ENCODE data around the gene MRE11.

MRE11 gene

DNA sequence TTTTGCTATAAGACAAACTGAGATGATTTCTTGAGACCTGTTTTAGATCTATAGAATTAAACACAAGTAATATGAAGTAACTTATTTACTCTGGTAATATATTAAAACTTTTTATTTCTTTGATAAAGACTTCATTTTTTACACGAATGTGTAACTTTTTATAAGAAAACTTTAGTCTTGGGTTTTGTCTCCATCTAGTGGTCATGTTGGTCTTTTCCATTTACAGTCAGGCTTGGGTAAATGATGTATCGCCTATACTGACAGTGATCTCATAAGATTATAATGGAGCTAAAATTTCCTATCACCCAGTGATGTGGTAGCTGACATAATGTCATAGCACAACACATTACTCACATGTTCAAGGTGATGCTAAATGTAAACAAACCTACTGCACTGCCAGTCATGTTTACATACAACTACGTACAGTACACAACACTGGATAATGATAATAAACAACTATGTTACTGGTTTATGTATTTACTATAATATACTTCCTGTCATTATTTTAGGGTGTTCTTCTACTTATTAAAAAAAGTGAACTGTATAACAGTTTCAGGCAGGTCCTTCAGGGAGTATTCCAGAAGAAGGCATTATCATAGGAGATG, 11.1 kb upstream of the MRE11 start:
- no peak for DNase-seq

DNA sequence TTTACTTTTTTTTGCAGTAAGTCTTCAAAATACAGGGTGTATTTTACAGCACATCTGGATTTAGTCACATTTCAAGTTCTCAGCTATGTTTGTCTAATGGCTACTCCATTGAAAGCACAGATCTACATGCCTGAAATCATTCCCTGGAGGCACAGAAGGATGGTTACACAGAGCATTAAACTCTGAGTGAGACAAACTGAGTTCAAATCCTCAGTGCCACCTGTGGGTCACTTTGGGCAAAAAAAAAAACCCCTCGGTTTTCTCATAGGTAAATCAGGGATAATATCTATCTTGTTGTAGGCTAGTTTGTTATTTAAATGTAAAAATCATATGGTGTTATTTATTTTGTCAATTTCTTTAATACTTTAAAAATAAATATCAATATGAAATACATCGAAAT, 7.9 kb upstream of the MRE11 start:
- DNase-seq = no peak

DNA sequence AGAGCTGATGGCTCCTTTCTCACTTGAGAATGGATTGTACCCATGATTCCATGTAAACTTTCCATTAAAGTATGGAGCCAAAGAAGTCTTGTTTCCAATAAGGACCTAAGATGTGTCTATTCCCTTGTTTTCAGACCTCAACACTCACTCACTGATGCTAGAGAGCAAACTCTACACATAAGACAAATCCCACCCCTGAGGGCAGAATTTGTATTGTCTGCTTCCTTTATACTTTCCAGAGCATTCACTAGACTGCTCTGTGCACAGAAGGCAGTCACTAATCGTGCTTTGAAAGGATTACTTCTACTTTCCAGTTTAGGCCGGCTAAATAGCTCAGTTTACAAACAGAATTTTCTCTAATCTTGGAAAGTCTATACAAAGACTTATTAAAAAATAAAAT, 6.5 kb upstream of the MRE11 start:
- no peak for DNase-seq

DNA sequence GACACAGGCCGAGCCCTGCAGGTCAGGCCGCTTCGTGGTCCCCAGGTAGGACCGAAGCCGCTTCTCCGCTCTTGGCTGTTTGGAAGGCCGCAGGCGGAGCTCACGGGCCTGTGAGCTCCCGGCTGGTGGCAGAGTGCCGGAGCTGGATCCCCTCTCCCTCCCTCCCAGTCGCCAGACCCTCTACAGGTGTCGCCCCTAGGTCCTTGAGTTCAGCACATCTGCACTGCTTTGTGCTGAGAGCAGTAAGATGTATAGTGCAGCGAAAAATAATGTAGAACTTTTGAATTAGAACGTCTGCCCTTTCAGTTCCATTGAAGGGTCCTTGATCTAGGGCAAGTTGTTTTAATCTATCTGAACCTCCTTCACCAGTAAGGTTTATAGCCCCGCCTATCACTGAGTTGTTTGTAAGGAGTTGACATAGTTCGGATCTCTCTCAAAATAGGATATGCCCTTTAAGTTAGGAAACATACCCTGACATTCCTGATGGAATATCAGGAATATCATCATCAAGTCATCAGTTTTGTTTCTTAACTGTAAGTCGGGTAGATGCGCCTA, 559 bp upstream of the MRE11 start:
- no peak for DNase-seq

DNA sequence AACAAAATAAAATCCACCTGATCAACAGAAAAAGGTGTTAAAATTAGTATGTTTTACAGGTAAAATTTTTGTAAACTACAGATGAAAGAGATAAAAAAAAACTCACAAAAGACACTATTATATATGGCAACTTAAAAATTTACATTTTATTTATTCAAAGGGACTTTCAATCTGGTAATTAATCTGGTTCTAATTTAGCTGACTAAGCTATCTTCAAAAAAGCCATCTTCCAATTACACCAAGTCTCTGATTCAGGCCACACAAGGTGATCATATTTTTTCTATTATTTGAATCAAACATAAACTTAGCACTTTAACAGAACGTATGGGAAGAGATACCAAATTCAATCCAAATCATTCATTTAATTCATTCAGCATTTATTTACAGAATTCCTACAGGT, 7.6 kb downstream of the MRE11 start:
- DNase-seq = no peak

- DNase-seq = no peak
Measured at GRCh38 chr11:94481342-94481741, 12.3 kb downstream of the MRE11 start.

- DNase-seq = no peak
Measured at GRCh38 chr11:94477624-94478023, 16.0 kb downstream of the MRE11 start.

DNA sequence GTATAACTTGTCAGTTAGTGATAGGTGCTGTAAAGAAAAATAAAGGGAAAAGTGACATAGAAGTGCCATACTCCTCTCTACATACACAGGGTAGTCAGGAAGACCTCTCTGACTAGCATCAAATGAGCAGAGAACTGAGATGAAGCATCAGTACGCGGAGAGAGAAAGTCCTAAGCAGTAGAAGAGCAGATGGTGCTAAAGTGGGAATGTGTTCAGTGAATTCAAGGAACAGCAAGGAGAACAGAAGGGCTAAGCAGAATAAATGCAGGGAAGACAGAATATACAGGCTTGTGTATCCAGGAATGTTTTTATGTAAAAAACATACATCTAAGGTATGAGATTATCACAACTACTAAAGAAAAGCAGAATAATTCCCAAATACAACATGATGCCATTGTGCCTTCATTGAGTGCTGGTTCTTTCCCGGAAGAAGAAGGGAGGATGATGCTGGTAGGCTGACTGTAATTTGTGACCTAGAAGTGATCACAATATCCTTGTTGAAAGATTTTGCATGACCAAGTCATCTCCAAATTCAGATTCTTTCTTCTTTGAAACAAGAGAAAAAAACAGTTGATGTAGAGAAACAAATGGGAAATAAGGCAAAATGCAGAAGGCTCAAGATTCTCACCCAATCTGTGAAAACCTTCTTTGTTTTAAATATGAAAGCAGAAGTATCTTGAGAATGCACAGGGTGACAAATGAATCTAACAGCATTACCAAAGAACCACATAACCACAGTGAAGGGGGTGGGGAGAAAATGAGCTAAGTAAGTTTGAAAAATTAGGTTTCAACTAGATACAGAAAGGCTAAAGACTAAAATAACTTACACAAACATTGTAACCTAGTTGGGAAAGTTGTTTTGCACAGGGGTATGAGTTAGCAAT, 20.5 kb downstream of the MRE11 start:
- DNase-seq = no peak

GRCh38 chr11:94469416-94469815, 24.2 kb downstream of the MRE11 start:
- DNase-seq = no peak

- DNase-seq = no peak
Measured at GRCh38 chr11:94459576-94459975, 34.1 kb downstream of the MRE11 start.

DNA sequence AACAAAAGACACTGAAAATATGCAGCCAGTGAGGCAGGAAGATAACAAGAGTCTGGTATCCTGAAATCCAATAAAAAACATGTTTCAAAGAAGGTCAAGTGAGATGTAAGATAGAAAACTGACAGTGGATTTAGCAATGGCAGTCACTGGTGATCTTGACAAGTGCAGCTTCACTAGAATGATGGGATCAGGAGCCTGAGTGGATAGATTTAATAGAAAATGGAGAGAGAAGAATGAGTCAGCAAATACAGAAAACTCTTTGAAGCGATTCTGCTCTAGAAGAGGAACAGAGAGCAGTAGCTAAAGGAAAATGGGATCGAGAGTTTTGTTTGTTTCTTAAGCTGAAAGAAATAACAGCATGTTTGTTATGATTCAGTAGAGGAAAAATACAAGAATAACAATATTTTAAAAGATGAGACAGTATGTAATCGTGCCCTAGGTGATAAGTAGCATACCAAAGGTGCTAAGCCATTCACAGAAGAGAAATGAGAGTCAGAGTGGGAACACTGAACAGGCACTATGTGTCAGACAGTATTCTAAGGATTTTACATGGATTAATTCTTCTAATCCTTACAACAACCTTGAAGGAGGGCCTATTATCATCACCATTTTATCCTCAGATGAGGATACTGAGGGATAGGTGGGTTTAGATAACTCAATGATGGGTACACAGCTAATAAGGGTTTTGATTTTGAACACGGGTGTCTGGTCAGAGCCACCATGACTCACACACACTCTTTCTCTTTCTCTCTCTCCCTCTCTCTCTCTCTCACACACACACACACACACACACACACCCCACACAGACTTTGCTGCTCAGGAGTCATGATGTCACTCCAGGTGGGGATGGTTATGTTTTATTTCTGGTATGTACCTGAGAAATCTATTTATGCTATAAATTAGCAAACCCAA, 36.3 kb downstream of the MRE11 start:
- no peak for DNase-seq

DNA sequence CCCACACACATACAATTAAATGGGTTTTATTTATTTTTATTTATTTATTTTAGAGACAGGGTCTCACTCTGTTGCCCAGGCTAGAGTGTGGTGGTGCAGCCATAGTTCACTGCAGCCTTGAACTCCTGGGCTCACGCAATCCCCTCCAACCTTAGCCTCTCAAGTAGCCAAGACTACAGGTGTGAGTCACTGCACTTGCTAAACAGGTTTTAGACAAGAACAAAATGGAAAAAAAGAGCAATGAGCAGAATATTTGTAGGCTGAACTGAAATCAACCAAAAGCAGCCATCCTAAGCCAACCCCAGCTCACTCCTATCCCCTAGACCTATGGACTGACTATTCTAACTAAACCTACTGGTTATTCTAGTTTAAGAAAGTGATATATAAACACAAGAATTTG, 37.8 kb downstream of the MRE11 start:
- DNase-seq = no peak

DNA sequence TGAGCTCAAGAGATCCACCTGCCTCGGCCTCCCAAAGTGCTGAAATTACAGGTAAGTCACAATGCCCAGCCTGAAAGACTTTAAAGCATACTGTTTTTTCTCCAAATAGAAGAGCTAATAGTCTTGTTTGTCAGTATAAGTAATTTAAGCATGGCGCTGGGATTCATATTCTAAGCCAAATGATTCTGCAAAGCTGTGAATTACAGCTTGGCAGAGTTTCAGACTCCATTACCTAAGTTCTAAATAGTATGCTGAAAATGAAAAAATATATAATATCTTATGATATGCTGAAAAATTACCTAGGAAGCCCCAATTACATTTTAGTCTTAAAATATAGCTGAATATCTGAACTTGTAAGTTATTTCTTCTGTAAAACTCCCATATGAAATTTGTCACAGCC, 39.3 kb downstream of the MRE11 start:
- DNase-seq = no peak

DNA sequence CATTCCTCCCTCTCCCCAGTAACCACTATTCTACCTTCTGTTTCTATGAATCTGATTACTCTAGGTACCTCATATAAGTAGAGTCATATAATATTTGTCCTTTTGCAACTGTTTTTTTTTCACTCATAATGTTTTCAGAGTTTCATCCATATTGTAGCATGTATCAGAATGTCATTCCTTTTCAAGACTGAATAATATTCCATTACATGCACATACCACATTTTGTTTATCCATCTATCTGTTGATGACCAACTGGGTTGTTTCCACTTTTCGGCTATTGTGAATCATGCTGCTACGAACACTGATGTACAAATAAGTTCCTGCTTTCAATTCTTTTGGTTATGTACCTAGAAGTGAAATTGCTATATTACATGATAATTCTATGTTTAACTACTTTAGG, 40.7 kb downstream of the MRE11 start:
- DNase-seq = no peak

GRCh38 chr11:94450048-94450447, 43.6 kb downstream of the MRE11 start:
- DNase-seq = no peak

DNA sequence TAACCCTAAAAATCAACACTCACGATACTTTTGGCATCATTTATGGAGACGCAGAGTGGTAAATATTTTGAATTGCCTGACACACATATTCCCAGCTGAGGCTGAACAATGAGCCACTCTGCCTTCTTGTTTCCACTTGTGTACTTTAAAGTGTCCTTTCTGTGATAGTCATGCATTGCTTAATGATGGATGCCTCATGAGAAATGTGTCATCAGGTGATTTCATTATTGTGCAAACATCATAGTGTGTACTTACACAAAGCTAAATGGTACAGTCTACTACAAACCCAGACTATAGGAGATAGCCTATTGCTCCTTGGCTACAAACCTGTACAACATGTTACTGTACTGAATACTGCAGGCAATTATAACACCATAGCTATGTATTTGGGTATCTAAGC, 44.2 kb downstream of the MRE11 start:
- no peak for DNase-seq

DNA sequence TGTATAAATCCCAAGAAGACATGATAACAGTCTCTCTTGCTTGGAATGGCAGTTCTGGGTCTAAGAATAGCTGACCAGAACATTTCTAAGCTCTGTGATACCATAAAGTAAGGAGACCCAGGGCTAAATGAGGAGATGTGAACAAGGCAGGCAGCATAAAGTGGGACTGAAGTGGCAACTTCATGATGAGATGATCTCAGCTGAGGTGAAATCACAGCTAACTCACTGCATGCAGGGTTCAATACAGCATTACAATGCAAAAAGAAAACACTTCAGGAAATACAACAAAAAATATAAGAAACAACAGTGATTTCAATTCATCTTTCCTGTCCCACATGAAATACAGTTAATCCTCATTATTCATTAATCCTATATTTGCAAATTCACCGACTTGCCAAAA, 44.6 kb downstream of the MRE11 start:
- no peak for DNase-seq

GRCh38 chr11:94447149-94447548, 46.5 kb downstream of the MRE11 start:
- DNase-seq = no peak

DNA sequence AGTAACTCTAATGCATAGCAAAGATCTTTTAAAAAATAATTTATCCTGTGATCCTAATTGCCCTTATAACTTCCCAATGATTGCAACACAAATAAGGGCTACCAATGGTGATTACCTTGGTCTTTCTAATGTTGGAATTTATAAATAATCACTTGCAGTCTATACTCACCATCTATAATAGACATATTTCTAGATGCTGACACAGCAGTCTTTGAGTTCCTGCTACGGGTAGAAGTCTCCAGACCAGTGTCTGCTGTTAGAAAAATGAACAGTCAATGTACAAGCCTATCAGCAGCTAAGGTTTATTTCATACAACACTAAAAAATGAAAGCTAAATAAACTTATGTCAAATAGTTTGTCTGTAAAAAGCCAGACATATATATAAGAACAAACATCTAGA, 48.0 kb downstream of the MRE11 start:
- DNase-seq = no peak

- DNase-seq = no peak
Measured at GRCh38 chr11:94433049-94433448, 60.6 kb downstream of the MRE11 start.

- no peak for DNase-seq
Measured at GRCh38 chr11:94424662-94425061, 69.0 kb downstream of the MRE11 start.

DNA sequence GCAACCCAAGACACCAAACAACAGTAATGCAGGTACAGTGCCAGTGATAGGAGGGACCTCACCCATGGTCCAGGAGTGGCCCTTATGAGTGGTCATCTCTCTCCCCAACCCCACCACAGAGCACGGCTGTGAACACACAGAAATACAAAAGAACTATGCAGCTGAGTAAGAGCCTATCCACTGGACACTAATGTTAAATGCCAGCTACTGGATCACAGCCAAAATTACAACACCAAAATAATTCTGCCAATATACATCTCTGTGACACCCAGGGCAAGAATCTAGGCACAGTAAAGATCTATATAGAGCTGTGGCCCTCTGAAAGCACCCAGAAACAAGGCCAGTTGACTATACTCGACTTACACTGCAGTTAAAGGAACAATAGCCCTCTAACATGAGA, 69.6 kb downstream of the MRE11 start:
- DNase-seq = no peak

DNA sequence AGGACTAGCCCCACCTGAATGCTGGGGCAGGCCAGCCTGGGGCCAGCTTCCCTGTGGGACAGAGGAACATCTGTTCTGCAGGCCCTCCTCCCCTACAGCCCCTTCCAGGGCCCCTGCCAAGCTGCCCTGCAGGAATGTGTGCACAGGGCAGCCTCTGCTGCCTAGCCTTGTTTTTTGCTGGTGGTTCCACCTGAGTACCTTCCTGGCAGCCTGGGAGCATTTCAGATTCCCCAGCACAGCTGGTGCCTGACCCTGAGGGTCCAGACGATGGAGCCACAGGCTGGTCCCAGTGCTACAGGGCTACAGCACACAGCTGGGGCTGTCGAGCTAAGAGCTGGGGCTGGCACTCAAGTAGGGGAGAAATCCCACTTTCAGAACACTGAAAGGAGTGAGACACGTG, 70.1 kb downstream of the MRE11 start:
- DNase-seq = no peak

All from NCI-H187 (cell line).